GM21528 (cell line): ENCODE measurements around the gene MEIS3.
"Not testable (repeated sequence)": the region's sequence is repeated elsewhere in the genome, so short reads cannot be mapped to it uniquely, and the experiment has no call there.

Source experiments
- ATAC-seq: cut with Tn5 transposase; IDR thresholded peaks from one replicate; pipeline ENCODE4 v1.9.1; 2021; ENCODE audit warnings: mild to moderate bottlenecking, moderate library complexity; ENCODE audit not compliant: unreplicated experiment, low FRiP score

Gene MEIS3

DNA sequence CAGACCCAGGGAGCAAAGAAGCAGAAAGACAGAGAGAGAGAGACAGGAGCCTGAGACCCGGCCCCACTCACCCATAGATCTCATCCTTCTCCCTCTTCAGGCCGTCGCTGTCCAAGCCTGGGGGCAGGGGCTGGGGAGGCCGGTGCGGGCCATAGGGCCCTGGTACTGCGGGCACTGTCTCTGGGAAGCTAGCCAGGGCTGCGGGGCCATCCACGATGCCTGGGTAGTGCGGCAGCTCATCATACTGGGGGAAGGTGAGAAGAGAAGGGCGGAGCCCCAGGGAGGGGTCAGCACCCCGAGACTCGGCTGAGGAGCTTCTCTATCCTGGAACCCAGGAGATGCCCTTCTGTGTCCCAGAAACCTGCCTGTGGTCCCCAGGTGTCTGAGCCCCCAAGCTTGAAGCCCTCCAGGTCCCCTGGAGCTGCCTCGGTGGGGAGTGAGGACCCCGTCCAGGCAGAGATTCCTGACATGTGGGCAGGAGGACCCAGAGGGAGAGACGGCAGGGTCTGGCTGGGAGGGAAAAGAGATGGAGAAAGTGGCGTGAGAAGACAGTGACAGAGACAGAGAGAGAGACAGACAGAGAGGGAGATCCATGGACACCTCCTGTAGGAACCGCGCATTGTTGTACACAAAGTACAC, 2.1 kb downstream of the MEIS3 start:
- no peak for ATAC-seq

DNA sequence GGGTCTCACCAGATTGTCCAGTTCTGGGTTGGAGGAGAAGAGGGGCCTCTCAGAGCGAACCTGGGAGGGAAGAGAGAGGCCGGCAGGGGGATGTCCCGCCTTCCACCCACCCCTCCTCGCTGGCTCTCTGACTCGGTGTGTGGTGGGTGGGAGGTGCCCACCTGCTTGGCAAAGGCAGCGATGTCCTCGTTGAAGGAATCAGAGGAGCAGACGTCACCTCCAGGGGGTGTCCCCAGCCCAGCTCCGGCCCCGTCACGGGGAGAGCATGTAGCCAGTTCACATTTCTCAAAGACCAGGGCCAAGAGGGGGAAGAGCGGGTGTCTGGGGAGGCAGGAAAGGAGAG, 2.7 kb downstream of the MEIS3 start:
- no peak for ATAC-seq

- no peak for ATAC-seq
Observed at GRCh38 chr19:47415953-47416642, 3.2 kb downstream of the MEIS3 start.

DNA sequence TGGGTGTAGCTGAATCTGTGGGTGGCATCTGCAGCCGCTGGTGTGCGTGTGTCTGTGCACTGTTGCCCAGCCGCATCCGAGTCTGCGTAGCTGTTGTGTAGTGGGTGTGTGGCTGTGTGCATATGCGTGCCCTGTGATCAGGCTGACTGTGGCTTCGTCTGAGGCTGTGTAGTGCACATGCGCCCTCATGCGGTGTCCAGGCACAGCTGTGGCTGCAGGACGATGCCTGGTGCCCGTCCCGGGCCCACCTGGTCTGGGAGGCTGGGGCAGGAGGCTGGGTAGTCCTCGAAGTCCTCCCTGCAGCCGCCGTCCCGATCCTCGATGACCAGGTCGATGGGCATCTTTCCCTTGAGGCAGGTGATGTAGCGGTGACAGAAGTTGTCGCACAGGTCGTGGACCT, 4.9 kb downstream of the MEIS3 start:
- no peak for ATAC-seq

DNA sequence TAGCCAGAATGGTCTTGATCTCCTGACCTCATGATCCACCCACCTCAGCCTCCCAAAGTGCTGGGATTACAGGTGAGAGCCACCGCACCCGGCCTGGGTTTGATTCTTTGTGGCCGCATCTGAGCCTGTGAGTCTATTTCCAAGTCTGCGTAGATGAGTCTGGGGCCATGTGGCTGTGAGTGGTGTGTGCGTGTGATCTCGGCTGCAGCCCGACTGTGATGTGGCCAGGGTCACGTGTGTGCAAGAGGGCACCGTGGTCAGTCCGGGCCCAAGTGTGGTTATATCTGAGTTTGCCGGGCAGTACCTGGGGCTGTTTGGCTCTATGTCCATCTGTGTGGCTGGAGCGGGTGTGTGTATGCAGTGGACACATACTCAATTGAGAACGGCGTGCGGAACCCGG, 5.4 kb downstream of the MEIS3 start:
- no peak for ATAC-seq

GRCh38 chr19:47411696-47412095, 7.6 kb downstream of the MEIS3 start:
- ATAC-seq, result not testable (repeated sequence)

GRCh38 chr19:47411101-47411500, 8.2 kb downstream of the MEIS3 start:
- ATAC-seq, result no peak

- no peak for ATAC-seq
Observed at GRCh38 chr19:47408156-47408938, 11.0 kb downstream of the MEIS3 start.

DNA sequence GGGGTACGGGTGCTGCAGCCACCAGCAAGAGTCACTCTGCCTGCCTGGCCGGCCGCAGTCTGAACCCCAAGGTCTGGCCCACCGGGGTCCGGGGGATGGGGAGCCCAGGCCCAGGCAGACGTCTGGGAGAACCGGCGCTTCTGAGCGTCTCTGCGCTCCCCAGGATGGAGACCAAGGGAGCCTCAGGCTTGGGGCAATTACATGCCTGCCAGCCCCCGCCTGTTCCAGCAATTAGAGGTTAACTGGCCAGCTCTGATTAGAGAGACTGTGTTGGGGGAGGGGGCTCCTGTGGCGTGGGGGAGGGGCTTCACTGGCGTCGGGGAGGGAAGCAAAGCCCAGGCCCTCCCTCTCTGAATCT, 11.9 kb downstream of the MEIS3 start:
- ATAC-seq, result no peak

GRCh38 chr19:47406711-47407416, 12.5 kb downstream of the MEIS3 start:
- ATAC-seq, result no peak

GRCh38 chr19:47405854-47406417, 13.4 kb downstream of the MEIS3 start:
- no peak for ATAC-seq

GRCh38 chr19:47405197-47405550, 14.2 kb downstream of the MEIS3 start:
- no peak for ATAC-seq

- ATAC-seq, result no peak
Observed at GRCh38 chr19:47404334-47405196, 14.8 kb downstream of the MEIS3 start.

DNA sequence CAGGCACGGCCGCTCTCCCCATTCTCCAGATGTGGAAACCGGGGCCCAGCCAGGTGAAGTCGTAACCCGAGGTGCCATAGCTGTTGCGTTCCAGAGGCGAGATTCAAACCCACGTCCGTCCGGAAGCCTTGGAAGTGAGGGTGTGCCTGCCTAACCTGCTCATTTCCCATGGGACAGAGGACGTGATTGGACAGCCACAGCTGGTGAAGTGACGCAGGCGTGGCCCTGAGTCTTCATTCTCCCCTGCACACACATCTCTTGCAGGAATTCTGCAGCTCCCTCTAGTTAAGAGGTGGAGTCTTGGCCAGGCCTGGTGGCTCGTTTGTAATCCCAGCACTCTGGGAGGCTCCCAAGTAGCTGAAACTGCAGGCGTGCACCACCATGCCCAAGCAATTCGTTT, 16.8 kb downstream of the MEIS3 start:
- no peak for ATAC-seq

GRCh38 chr19:47398707-47399597, 20.4 kb downstream of the MEIS3 start:
- ATAC-seq, result no peak

GRCh38 chr19:47391510-47392223, 27.7 kb downstream of the MEIS3 start:
- no peak for ATAC-seq

- ATAC-seq, result no peak
Observed at GRCh38 chr19:47390533-47391488, 28.5 kb downstream of the MEIS3 start.
